Left lung (tissue), 10 donors: ENCODE data around the gene CST7. TPM values are rescaled to one million over a fixed set of nuclear protein-coding genes. Genes with fewer than 3 reads are reported as not detected.
A peak's percentile ranks its signal among the peaks of the same experiment; 100 is the strongest.

Experiments
- ATAC-seq: fragments of 200-7000 bp; cut with Tn5 transposase; one replicate; pipeline ENCODE4 v1.9.1; 2020; ENCODE audit warnings: moderate library complexity
- DNase-seq, 4 donors: peaks; one replicate each; pipeline ENCODE4 v3.0.0-alpha.2; 2013 to 2020
- H3K27ac ChIP-seq, 2 donors: fragments of 200-600 bp; sonication (generic) in 1 of 2; one replicate each; pipeline versions ENCODE4 v1.5.0 to v1.8.0; 2020 to 2021
- H3K27me3 ChIP-seq, 2 donors: fragments of 200-600 bp; sonication (generic) in 1 of 2; one replicate each; pipeline versions ENCODE4 v1.5.0 to v1.8.0; 2020 to 2021
- H3K36me3 ChIP-seq, 2 donors: fragments of 200-600 bp; sonication (generic) in 1 of 2; one replicate each; pipeline versions ENCODE4 v1.5.0 to v1.8.0; 2020 to 2021
- H3K4me1 ChIP-seq, 2 donors: fragments of 200-600 bp; one replicate each; pipeline ENCODE4 v1.8.0; 2021
- H3K4me3 ChIP-seq, 2 donors: fragments of 200-600 bp; sonication (generic) in 1 of 2; one replicate each; pipeline versions ENCODE4 v1.5.0 to v1.8.0; 2020 to 2021; ENCODE audit warnings: mild to moderate bottlenecking in 1 of 2
- H3K9me3 ChIP-seq, 2 donors: fragments of 200-600 bp; sonication (generic) in 1 of 2; one replicate each; pipeline versions ENCODE4 v1.5.0 to v1.8.0; 2020 to 2021
- intact Hi-C, 2 donors: fragments of 100-400 bp; cut with DNase I; formaldehyde crosslinking; loops; one replicate each; pipeline versions ENCODE4 v1.11.2 to v1.14.2; 2022
- polyA plus RNA-seq, 6 donors: library from polyadenylated mRNA; unstranded; fragments of 120-200 nt; gene quantifications; one replicate each; pipeline ENCODE4 v1.2.1, GENCODE V29; 2013; ENCODE audit not compliant: insufficient read length in 6 of 6
- total RNA-seq, 2 donors: library from RNA; stranded (reverse); fragmentation: NEBNext Ultra II Directional; extraction: Animal tissue kit (Norgen Biotek cat#: 25700); gene quantifications; one replicate each; pipeline ENCODE4 v1.2.1, GENCODE V29; 2021
- TF ChIP-seq, protein P1 (sequence below), 2 donors: fragments of 200-600 bp; sonication (generic) in 1 of 2; IDR thresholded peaks; one replicate each; pipeline versions ENCODE4 v1.5.0 to v1.8.0; 2021; ENCODE audit warnings: antibody characterized with exemption in 2 of 2
- donor health status: DM: no; HTN: yes; CAD: no.
- donor health status: DM: no; HTN: no; CAD: no.

Gene CST7
- total and polyA plus RNA-seq, 8 donors: 0.84 to 28.0 (median 1.7) TPM

DNA sequence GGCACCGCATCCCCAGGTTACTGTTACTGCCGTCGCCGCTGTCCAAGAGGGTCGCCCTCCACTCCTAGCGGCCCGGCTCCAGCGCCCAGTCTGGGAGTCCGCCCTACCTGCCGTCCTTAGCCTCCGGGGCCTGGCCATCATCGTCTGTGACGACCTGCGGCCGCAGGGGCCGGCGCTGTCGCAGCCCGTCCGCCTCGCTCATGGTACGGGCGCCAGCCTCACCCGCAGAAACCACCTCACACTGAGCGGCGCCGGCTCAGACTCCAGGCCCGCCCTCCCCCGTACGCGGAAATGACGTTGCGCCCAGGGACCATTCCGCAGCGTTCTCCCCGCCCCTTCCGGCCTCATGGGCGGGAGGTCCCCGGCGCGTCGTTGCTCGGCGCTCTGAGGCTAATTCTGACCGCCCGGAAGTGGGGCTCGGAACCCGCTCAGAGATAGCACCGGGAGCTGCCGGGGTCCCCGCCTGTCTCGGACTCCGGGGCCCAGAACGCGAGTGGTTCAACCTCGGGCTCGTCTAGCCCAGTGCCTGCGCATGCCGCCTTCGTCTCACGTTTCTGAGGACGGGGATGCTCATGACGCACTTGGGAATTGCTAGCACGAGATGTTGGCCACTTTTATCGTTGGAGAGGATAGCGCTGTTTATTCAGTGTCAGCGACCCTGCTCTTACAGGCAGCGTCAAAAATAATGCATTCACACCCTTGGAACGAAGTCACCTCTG lies 43.6 kb downstream of the CST7 start, which contains the start of gene APMAP:
Gene APMAP, minus strand, starts transcription at position 265 of the 719 bp plus-strand sequence. Its CDS starts 63 bp downstream, at position 202.
- Histone ChIP-seq H3K4me3 (peak within 1 kb of the TSS; percentile 89 to 95), H3K9me3 (no peaks in the 10 kb centered on the region), H3K4me1 (peaks cover 11 to 65% of the 10 kb centered on the region in 2 donors), H3K27ac (peak within 1 kb of the TSS; percentile 93 to 96), H3K36me3 (no peaks in the 10 kb centered on the region), H3K27me3 (no peaks in the 10 kb centered on the region)
- intact Hi-C loops: loop anchor here in 1 of 2 donors (10.0 kb wide), 1 partner anchor 182 kb away; no protein-coding TSS in a partner anchor
- TF ChIP-seq, protein P1, sequence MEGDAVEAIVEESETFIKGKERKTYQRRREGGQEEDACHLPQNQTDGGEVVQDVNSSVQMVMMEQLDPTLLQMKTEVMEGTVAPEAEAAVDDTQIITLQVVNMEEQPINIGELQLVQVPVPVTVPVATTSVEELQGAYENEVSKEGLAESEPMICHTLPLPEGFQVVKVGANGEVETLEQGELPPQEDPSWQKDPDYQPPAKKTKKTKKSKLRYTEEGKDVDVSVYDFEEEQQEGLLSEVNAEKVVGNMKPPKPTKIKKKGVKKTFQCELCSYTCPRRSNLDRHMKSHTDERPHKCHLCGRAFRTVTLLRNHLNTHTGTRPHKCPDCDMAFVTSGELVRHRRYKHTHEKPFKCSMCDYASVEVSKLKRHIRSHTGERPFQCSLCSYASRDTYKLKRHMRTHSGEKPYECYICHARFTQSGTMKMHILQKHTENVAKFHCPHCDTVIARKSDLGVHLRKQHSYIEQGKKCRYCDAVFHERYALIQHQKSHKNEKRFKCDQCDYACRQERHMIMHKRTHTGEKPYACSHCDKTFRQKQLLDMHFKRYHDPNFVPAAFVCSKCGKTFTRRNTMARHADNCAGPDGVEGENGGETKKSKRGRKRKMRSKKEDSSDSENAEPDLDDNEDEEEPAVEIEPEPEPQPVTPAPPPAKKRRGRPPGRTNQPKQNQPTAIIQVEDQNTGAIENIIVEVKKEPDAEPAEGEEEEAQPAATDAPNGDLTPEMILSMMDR (IDR thresholded peaks at IDR 0.05): no peak
- peak; percentile 96 to 99 (median 96) for DNase-seq
- peak; percentile 97 for ATAC-seq

DNA sequence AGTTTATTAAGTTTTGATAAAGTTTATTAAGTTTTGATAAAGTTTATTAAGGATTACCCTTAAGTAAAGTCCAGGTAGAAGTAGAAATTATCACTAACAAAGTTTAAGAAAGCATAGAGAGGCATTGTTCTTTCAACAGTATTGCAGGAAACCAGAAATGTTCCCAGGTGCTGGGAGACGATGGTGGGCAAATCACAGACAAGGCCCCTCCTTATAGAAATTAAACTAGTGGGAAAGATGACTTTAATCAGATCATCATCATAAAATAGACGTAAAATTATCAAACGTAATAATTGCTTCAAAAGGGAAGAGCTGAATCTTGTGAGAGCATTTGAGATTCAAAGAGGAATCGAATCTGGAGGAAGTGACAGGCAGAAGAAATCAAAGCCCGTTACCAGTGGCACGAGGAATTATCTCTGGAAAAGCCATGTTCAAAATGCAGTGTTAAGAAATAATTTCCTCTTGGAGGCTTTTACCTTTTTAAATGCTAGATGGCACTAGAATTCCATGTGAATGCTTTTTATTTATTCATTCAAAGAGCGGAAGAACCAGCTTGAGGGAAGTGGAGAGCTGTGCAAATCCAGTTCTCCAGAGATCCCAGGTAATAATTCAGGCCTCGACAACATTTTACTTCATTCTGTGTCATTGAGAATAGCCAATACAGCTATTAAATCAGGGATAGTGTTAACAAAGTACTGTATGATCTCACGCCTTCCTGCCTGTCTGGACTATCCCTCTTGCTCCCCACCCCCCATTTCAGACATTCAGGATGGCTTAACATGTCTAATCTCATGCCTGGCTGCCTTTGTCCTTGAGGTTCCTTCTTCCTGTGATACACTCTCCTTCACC lies 44.5 kb downstream of the CST7 start:
- DNase-seq: peak in 2 of 4 donors; percentile 42 to 66
- no peaks in the 10 kb centered on the region for H3K36me3 ChIP-seq
- TF ChIP-seq, protein P1 (IDR thresholded peaks at IDR 0.05): peak in 1 of 2 donors; percentile 39
- H3K9me3 ChIP-seq: no peaks in the 10 kb centered on the region
- no peaks in the 10 kb centered on the region for H3K27me3 ChIP-seq
- H3K4me1 ChIP-seq: peaks cover 11 to 56% of the 10 kb centered on the region in 2 donors
- peak; percentile 59 for ATAC-seq
- H3K4me3 ChIP-seq: peak overlapping the region; percentile 89 to 95
- intact Hi-C loops: loop anchor here in 1 of 2 donors (2.0 to 10.0 kb wide), 2 partner anchors 71 to 181 kb away; no protein-coding TSS in a partner anchor
- H3K27ac ChIP-seq: peak overlapping the region; percentile 93 to 96

DNA sequence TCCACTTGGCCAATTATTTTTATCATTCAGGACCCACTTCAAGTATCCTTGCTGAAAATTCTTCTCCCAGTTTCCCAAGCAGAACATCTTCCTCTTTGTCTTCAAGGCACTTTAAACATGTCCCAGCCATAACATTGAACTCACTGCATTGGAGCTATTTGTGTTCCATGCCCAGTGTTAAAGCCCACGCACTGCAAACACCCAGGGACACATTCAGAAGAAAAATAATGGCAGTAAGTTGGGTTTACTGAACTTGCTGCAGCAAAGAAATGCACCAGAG lies 45.1 kb downstream of the CST7 start:
- TF ChIP-seq, protein P1 (IDR thresholded peaks at IDR 0.05): no peak
- Histone ChIP-seq H3K27ac (no peak overlapping the region), H3K4me1 (peaks cover 11 to 50% of the 10 kb centered on the region in 2 donors), H3K9me3 (no peaks in the 10 kb centered on the region), H3K36me3 (no peaks in the 10 kb centered on the region), H3K27me3 (no peaks in the 10 kb centered on the region), H3K4me3 (no peak overlapping the region)
- ATAC-seq: no peak
- intact Hi-C loops: loop anchor here in 1 of 2 donors (2.0 to 10.0 kb wide), 2 partner anchors 71 to 181 kb away; no protein-coding TSS in a partner anchor
- DNase-seq: no peak

DNA sequence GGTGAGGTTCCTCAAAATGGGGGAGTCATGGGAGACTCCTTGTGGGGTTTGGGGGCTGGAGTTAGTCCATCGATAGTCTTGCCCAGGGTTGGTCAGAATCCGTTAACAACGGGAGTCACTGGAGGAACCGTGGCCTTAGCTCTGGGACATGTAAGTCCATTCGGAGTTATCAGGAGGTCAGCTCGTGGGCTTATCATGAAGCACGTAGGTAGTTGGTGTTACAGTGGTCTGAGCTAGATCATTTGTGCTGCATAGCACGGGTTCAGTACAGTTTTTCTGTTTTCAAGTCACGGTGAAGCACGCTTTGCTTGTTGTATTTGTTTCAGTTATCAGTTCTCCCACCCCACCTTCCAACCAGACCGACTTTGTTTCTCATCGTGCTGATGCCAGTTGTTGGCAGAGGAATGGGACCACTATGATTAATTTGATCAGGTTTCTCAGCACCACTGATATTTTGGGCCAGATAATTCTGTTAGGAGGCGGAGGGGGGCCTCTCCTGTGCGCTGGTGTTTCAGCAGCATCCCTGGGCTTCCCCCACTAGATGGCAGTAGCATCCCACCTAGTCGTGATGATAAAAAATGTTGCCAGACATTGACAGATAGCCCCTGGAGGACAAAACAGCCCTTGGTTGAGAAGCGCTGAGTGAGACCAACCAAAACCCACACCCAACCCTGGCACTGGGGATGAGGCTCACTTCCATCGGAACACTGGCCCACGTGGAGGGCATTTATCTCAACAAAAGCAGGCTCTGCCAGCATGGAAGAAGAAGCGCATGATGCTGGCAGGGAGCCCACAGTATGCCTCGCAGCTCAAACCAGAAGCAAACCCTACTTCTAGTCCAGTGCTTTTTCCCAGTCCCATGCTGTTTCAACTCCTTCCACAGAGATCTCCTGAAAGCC lies 45.6 kb downstream of the CST7 start:
- H3K4me3 ChIP-seq: no peak overlapping the region
- no peak overlapping the region for H3K27ac ChIP-seq
- no peaks in the 10 kb centered on the region for H3K9me3 ChIP-seq
- ATAC-seq: peak; percentile 65
- H3K36me3 ChIP-seq: no peaks in the 10 kb centered on the region
- intact Hi-C loops: loop anchor here (2.0 to 10.0 kb wide), 3 partner anchors 68 to 180 kb away; no protein-coding TSS in a partner anchor
- TF ChIP-seq, protein P1 (IDR thresholded peaks at IDR 0.05): peak; percentile 87 to 89
- H3K4me1 ChIP-seq: peaks cover 11 to 44% of the 10 kb centered on the region in 2 donors
- DNase-seq: peak in 3 of 4 donors; percentile 72 to 84 (median 83)
- no peaks in the 10 kb centered on the region for H3K27me3 ChIP-seq
